Endothelial cell of umbilical vein (primary cell): Measurements from ENCODE around the gene TIMP4. TPM values are rescaled to one million over a fixed set of nuclear protein-coding genes. Genes with fewer than 3 reads are reported as not detected.

Experiments
- BruUV-seq: library from RNA; stranded (reverse); fragments of 400-500 nt; replicated peaks from 2 replicates; lab custom pipeline; 2021; lab: Mats Ljungman, UMichigan
- CTCF ChIA-PET: fragments of 300-600, 350-600 bp; sonication (Branson Sonifier 250); formaldehyde crosslinking; loops from one replicate; lab custom pipeline; 2021; ENCODE audit warnings: antibody characterized with exemption, inconsistent platforms; lab: Charles Lee
- POLR2A ChIA-PET: fragments of 300-600, 350-600 bp; sonication (Branson Sonifier 250); formaldehyde crosslinking; loops from one replicate; lab custom pipeline; 2021; ENCODE audit warnings: antibody characterized with exemption, inconsistent platforms; lab: Charles Lee
- DNase-seq: peaks from one replicate; pipeline ENCODE4 v3.0.0-alpha.2; 2011; ENCODE audit warnings: low read depth, low spot score
- FAIRE-seq: peaks from 2 replicates; lab custom pipeline; 2011; peaks lifted over from hg19 to GRCh38; lab: Jason Lieb, UNC
- H2AFZ ChIP-seq: 2 replicates; pipeline ENCODE4 v1.6.0; 2012; ENCODE audit warnings: low read depth, low read length, control low read depth, inconsistent platforms
- H3K27ac ChIP-seq: 2 replicates; pipeline ENCODE4 v1.5.1; 2011; ENCODE audit warnings: low read depth, mild to moderate bottlenecking, control low read depth, low read length, moderate library complexity; ENCODE audit not compliant: insufficient read depth
- H3K27me3 ChIP-seq, 2 experiments: 2 replicates each; pipeline versions ENCODE4 v1.6.0 to v1.6.1; 2011; ENCODE audit warnings: low read length in 2 of 2, mixed read lengths in 1 of 2; ENCODE audit not compliant: control insufficient read depth in 2 of 2, insufficient read depth in 2 of 2
- H3K36me3 ChIP-seq, 2 experiments: 2 replicates in 1 of 2; 3 replicates in 1 of 2; pipeline ENCODE4 v1.5.1; 2011; ENCODE audit warnings: low read length in 2 of 2, mild to moderate bottlenecking in 1 of 2, moderate library complexity in 1 of 2; ENCODE audit not compliant: control insufficient read depth in 2 of 2, insufficient read depth in 2 of 2; ENCODE audit errors: extremely low read depth in 1 of 2
- H3K4me1 ChIP-seq: 3 replicates; pipeline ENCODE4 v1.5.1; 2011; ENCODE audit warnings: mild to moderate bottlenecking, low read length; ENCODE audit not compliant: control insufficient read depth, insufficient read depth; ENCODE audit errors: extremely low read depth
- H3K4me2 ChIP-seq: 2 replicates; pipeline ENCODE4 v1.6.1; 2011; ENCODE audit warnings: low read length, control low read depth, mixed read lengths; ENCODE audit not compliant: insufficient read depth
- H3K4me3 ChIP-seq, 3 experiments: fragments of 200-600 bp in 1 of 3; sonication (generic), shearing (Covaris generic) in 1 of 3; replicated peaks in 1 of 3; 2 replicates each; pipeline ENCODE4 v1.5.1; 2011 to 2016; ENCODE audit warnings: control low read depth in 3 of 3, low read length in 3 of 3, mild to moderate bottlenecking in 2 of 3, inconsistent platforms in 1 of 3, low read depth in 1 of 3, moderate library complexity in 1 of 3; ENCODE audit not compliant: insufficient read depth in 1 of 3
- H3K79me2 ChIP-seq: 2 replicates; pipeline ENCODE4 v1.6.0; 2012; ENCODE audit warnings: low read length, inconsistent platforms; ENCODE audit not compliant: control insufficient read depth, insufficient read depth
- H3K9ac ChIP-seq: replicated peaks from 2 replicates; pipeline ENCODE3; 2011; ENCODE audit warnings: low read length, control low read depth; ENCODE audit not compliant: insufficient read depth; ENCODE audit errors: extremely low read depth
- H3K9me1 ChIP-seq: replicated peaks from 3 replicates; pipeline ENCODE4 v1.6.0; 2011; ENCODE audit warnings: mild to moderate bottlenecking, low read length; ENCODE audit not compliant: control insufficient read depth, insufficient read depth; ENCODE audit errors: extremely low read depth
- H3K9me3 ChIP-seq: replicated peaks from 2 replicates; pipeline ENCODE4 v1.5.1; 2012; ENCODE audit warnings: low read length, inconsistent platforms; ENCODE audit not compliant: control insufficient read depth, insufficient read depth
- H4K20me1 ChIP-seq: replicated peaks from 2 replicates; pipeline ENCODE3; 2011; ENCODE audit warnings: mild to moderate bottlenecking, low read length; ENCODE audit not compliant: control insufficient read depth, insufficient read depth; ENCODE audit errors: extremely low read depth
- CTCF ChIP-seq, 2 donors: IDR thresholded peaks; 1 replicate in 1 of 2; 2 replicates in 1 of 2; pipeline ENCODE4 v1.5.1; 2011; ENCODE audit warnings: low read length in 2 of 2, mild to moderate bottlenecking in 2 of 2, moderate library complexity in 2 of 2, control low read depth in 1 of 2, inconsistent platforms in 1 of 2, low read depth in 1 of 2; ENCODE audit not compliant: insufficient read depth in 1 of 2; ENCODE audit errors: extremely low read depth in 1 of 2
- EZH2 ChIP-seq: IDR thresholded peaks from 2 replicates; pipeline ENCODE4 v1.6.1; 2012; ENCODE audit warnings: borderline replicate concordance, low read depth, mild to moderate bottlenecking, moderate library complexity, low read length, inconsistent platforms; ENCODE audit not compliant: severe bottlenecking
- FOS ChIP-seq: IDR thresholded peaks from 2 replicates; pipeline ENCODE4 v1.6.1; 2011; ENCODE audit warnings: mild to moderate bottlenecking, low read length, moderate library complexity, borderline replicate concordance; ENCODE audit not compliant: insufficient read depth
- GATA2 ChIP-seq: IDR thresholded peaks from 2 replicates; pipeline ENCODE4 v1.7.0; 2011; ENCODE audit warnings: low read depth, mild to moderate bottlenecking, moderate library complexity, mixed read lengths, low read length; ENCODE audit not compliant: insufficient read length, insufficient read depth
- JUN ChIP-seq: IDR thresholded peaks from 2 replicates; pipeline ENCODE4 v1.6.1; 2011; ENCODE audit warnings: borderline replicate concordance, low read depth; ENCODE audit not compliant: insufficient read length, insufficient read depth
- MAX ChIP-seq: IDR thresholded peaks from 2 replicates; pipeline ENCODE4 v1.6.1; 2011; ENCODE audit not compliant: insufficient read depth, insufficient read length
- MYC ChIP-seq: IDR thresholded peaks from one replicate; pipeline ENCODE4 v1.6.1; 2011; ENCODE audit warnings: mild to moderate bottlenecking, low read depth, low read length
- POLR2A ChIP-seq: IDR thresholded peaks from 2 replicates; pipeline ENCODE4 v1.6.1; 2012; ENCODE audit warnings: low read depth, mild to moderate bottlenecking, control low read depth, low read length
- POLR2AphosphoS5 ChIP-seq: IDR thresholded peaks from 2 replicates; pipeline ENCODE4 v1.6.1; 2012; ENCODE audit warnings: low read depth, mild to moderate bottlenecking, control low read depth, low read length, moderate library complexity; ENCODE audit not compliant: insufficient read depth
- dilution Hi-C: fragments of 300-500 bp; cut with MboI; formaldehyde crosslinking; loops from one replicate; pipeline ENCODE4 v1.15.0; 2019; ENCODE audit warnings: low sequenced_read_pairs; ENCODE audit not compliant: extremely low pct_ligation_motif_present
- intact Hi-C: fragments of 100-400 bp; cut with micrococcal nuclease; formaldehyde crosslinking; loops from one replicate; pipeline ENCODE4 v1.10.0; 2022
- polyA plus RNA-seq, 4 experiments: library from polyadenylated mRNA; depleted of rRNA in 3 of 4; stranded (reverse) in 3 of 4; unstranded in 1 of 4; fragments of >200 nt; gene quantifications; 2 replicates each; pipeline versions ENCODE4 v1.2.1 to v1.2.3, GENCODE V29; 2011 to 2012; ENCODE audit warnings: missing spikeins in 1 of 4
- total RNA-seq: library from RNA; stranded (reverse); gene quantifications from 2 replicates; pipeline ENCODE4 v1.2.3, GENCODE V29; 2021

TIMP4 gene
- total and polyA plus RNA-seq, 2 donors (not counting 3 experiments of a cell fraction or from before 2014, with no cell fraction given) = 0.07 to 0.40 TPM

GRCh38 chr3:12143949-12144504 is 14.7 kb downstream of the TIMP4 start:
- Histone ChIP-seq H3K4me3 (no peak overlapping the region), H3K36me3 (no peaks in the 10 kb centered on the region), H3K27me3 (peaks cover 5 to 8% of the 10 kb centered on the region in 2 experiments), H3K27ac (no peak overlapping the region), H3K9me3 (no peaks in the 10 kb centered on the region), H2AFZ (no peak overlapping the region), H3K9me1 (no peaks in the 10 kb centered on the region), H3K9ac (no peak overlapping the region), H3K4me2 (no peak overlapping the region), H4K20me1 (no peaks in the 10 kb centered on the region), H3K4me1 (no peaks in the 10 kb centered on the region), H3K79me2 (no peaks in the 10 kb centered on the region)
- POLR2A ChIA-PET = no interaction called here
- FAIRE-seq (no peak), DNase-seq (no peak)
- no TSS peak for BruUV-seq
- CTCF ChIA-PET = interaction anchor here (1.6 to 4.6 kb wide), 3 partner anchors 9 to 335 kb away, joined by 5 to 37 read pairs (median 29); no protein-coding TSS in a partner anchor
- intact Hi-C loops = no loop called here
- dilution Hi-C loops = loop anchor here (10.0 kb wide), 1 partner anchor 321 kb away; no protein-coding TSS in a partner anchor
- TF ChIP-seq POLR2AphosphoS5 = no peak
- no peak for TF ChIP-seq FOS
- TF ChIP-seq GATA2 = no peak
- TF ChIP-seq CTCF (IDR thresholded peaks at IDR 0.05; ENCODE audit: extremely low read depth in 1 of 2, insufficient read depth in 1 of 2, low read depth in 1 of 2, low read length in 2 of 2) = no peak
- TF ChIP-seq JUN = no peak
- no peak for TF ChIP-seq EZH2
- no peak for TF ChIP-seq POLR2A
- no peak for TF ChIP-seq MAX
- no peak for TF ChIP-seq MYC
